ENCODE results near the gene ZNF747. TPM values are rescaled to one million over a fixed set of nuclear protein-coding genes. Genes with fewer than 3 reads are reported as not detected.
A peak's percentile ranks its signal among the peaks of the same experiment; 100 is the strongest.
"Not testable (repeated sequence)": the region's sequence is repeated elsewhere in the genome, so short reads cannot be mapped to it uniquely, and the experiment has no call there.

Gene ZNF747
- total RNA-seq, 1 donor from 2014 or later = 10.6 TPM

- Histone ChIP-seq H3K36me3 (no peaks in the 10 kb centered on the region), H3K4me3 (peak within 1 kb of the TSS; percentile 79 to 95), H3K4me1 (peaks cover 37% of the 10 kb centered on the region), H3K9me3 (no peaks in the 10 kb centered on the region), H3K27me3 (no peaks in the 10 kb centered on the region), H3K27ac (peak within 1 kb of the TSS; percentile 95)
- DNase-seq (ENCODE audit: extremely low spot score in 2 of 2) = no peak
- TF ChIP-seq POLR2A (IDR thresholded peaks at IDR 0.05) = no peak
- no peak for TF ChIP-seq POLR2AphosphoS5 (IDR thresholded peaks at IDR 0.05; ENCODE audit: insufficient read depth in 1 of 2, low read depth in 1 of 2)
- TF ChIP-seq CTCF (IDR thresholded peaks at IDR 0.05) = no peak
- intact Hi-C loops (cut with DNase I) = no loop called here
These were observed 8.4 kb downstream of the ZNF747 start, which contains the start of gene ZNF768 for GRCh38 chr16:30526137-30526822. Gene ZNF768, minus strand, starts transcription at chr16:30526566. Its CDS starts 153 bp downstream, at chr16:30526413.

DNA sequence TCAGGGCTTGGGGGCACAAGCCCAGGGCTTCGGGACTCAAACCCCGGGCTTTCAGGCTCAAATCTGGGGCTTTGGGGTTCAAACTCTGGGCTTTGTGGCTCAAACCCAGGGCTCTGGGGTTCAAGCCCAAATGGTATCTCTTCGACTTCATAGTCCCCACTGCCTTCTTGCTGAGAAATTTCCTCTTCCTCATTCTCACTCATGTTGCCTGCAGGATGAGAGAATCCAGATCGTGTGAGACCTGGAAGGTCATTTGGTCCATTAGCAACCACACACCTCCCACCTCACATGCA, 8.9 kb downstream of the ZNF747 start:
- no peaks in the 10 kb centered on the region for H3K27me3 ChIP-seq
- intact Hi-C loops (cut with DNase I) = no loop called here
- no peaks in the 10 kb centered on the region for H3K9me3 ChIP-seq
- DNase-seq (ENCODE audit: extremely low spot score in 2 of 2) = no peak
- H3K36me3 ChIP-seq = no peaks in the 10 kb centered on the region
- H3K27ac ChIP-seq = peak overlapping the region; percentile 95
- no peak for TF ChIP-seq POLR2A (IDR thresholded peaks at IDR 0.05)
- TF ChIP-seq CTCF (IDR thresholded peaks at IDR 0.05) = no peak
- TF ChIP-seq POLR2AphosphoS5 (IDR thresholded peaks at IDR 0.05; ENCODE audit: insufficient read depth in 1 of 2, low read depth in 1 of 2) = no peak
- H3K4me3 ChIP-seq = peak overlapping the region; percentile 79 to 95
- peaks cover 36% of the 10 kb centered on the region for H3K4me1 ChIP-seq

- Histone ChIP-seq H3K4me3 (no peak overlapping the region), H3K27me3 (no peaks in the 10 kb centered on the region), H3K4me1 (peaks cover 31% of the 10 kb centered on the region), H3K27ac (no peak overlapping the region), H3K36me3 (no peaks in the 10 kb centered on the region), H3K9me3 (no peaks in the 10 kb centered on the region)
- intact Hi-C loops (cut with DNase I) = no loop called here
- no peak for TF ChIP-seq POLR2A (IDR thresholded peaks at IDR 0.05)
- no peak for TF ChIP-seq CTCF (IDR thresholded peaks at IDR 0.05)
- no peak for TF ChIP-seq POLR2AphosphoS5 (IDR thresholded peaks at IDR 0.05; ENCODE audit: insufficient read depth in 1 of 2, low read depth in 1 of 2)
- no peak for DNase-seq (ENCODE audit: extremely low spot score in 2 of 2)
These were observed 9.8 kb downstream of the ZNF747 start for GRCh38 chr16:30524575-30525568.

GRCh38 chr16:30523768-30524574, 10.7 kb downstream of the ZNF747 start:
- Histone ChIP-seq H3K4me1 (peaks cover 31% of the 10 kb centered on the region), H3K27me3 (no peaks in the 10 kb centered on the region), H3K36me3 (no peaks in the 10 kb centered on the region), H3K4me3 (no peak overlapping the region), H3K9me3 (no peaks in the 10 kb centered on the region), H3K27ac (no peak overlapping the region)
- DNase-seq (ENCODE audit: extremely low spot score in 2 of 2) = no peak
- intact Hi-C loops (cut with DNase I) = no loop called here
- TF ChIP-seq CTCF (IDR thresholded peaks at IDR 0.05) (no peak), POLR2AphosphoS5 (IDR thresholded peaks at IDR 0.05; ENCODE audit: insufficient read depth in 1 of 2, low read depth in 1 of 2) (no peak), POLR2A (IDR thresholded peaks at IDR 0.05) (no peak)

GRCh38 chr16:30522702-30523463, 11.8 kb downstream of the ZNF747 start:
- H3K36me3 ChIP-seq; intact Hi-C loops (cut with DNase I): not testable (repeated sequence)

More at GRCh38 chr16:30522702-30523463, 11.8 kb downstream of the ZNF747 start:
- H3K9me3 ChIP-seq; DNase-seq (ENCODE audit: extremely low spot score in 2 of 2); H3K27me3 ChIP-seq; H3K27ac ChIP-seq; H3K4me3 ChIP-seq: not testable (repeated sequence)
- H3K4me1 ChIP-seq = peaks cover 22% of the 10 kb centered on the region

Data from vagina (tissue), 2 donors.